ENCODE results near the gene MAPK8IP2. TPM values are rescaled to one million over a fixed set of nuclear protein-coding genes. Genes with fewer than 3 reads are reported as not detected.

Gene MAPK8IP2
- total RNA-seq, 1 donor from 2014 or later: not detected

DNA sequence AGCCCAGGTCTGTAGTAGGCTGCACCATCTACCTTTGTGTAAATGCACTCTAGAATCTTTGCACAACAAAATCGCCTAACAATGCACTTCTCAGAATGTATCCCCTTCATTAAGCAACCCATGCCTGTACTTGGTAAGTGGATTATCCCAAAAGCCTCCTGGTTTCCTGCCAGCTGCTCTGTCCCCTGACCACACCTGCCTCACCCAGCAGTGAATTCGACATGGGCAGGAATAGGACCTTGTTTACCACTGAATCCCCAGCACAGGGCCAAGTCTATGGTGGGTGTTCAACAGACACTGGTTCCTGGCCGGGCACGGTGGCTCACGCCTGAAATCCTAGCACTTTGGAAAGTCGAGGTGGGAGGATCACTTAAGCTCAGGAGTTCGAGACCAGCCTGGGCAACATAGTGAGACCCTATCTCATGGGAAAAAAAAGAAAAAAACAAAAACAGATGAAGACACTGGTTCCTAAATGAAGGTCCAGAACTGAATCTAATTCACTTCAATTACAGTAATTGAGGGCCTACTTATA, 32.8 kb upstream of the MAPK8IP2 start:
- intact Hi-C loops (cut with DNase I): no loop called here
- no peak for DNase-seq (ENCODE audit: low spot score in 2 of 2)
- no peaks in the 10 kb centered on the region for H3K36me3 ChIP-seq

DNA sequence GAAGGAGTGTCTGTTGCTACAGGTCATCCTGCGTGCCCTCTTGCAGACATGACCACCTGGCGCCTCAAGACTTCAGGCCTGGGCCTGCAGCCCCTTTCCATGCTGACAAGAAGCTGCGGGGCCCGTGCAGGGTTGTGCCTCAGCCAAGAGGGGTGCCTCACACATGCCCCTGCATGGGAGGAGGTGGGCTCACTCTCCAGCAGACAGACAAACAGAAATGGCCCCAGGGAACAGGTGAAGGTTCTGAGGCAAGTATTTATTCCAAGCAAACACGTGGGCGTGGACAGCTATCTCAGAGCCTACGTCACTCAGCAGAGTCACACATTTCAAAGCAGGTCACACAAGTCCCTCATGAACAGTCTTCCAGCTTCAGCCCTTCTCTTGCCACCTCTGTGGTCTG, 32.0 kb upstream of the MAPK8IP2 start:
- Histone ChIP-seq H3K27ac (no peak overlapping the region), H3K36me3 (no peaks in the 10 kb centered on the region), H3K4me3 (no peak overlapping the region), H3K27me3 (no peaks in the 10 kb centered on the region), H3K9me3 (no peaks in the 10 kb centered on the region), H3K4me1 (peaks cover 0 to 2% of the 10 kb centered on the region in 2 donors)
- DNase-seq (ENCODE audit: low spot score in 2 of 2): no peak
- intact Hi-C loops (cut with DNase I): no loop called here
- TF ChIP-seq, protein P1, sequence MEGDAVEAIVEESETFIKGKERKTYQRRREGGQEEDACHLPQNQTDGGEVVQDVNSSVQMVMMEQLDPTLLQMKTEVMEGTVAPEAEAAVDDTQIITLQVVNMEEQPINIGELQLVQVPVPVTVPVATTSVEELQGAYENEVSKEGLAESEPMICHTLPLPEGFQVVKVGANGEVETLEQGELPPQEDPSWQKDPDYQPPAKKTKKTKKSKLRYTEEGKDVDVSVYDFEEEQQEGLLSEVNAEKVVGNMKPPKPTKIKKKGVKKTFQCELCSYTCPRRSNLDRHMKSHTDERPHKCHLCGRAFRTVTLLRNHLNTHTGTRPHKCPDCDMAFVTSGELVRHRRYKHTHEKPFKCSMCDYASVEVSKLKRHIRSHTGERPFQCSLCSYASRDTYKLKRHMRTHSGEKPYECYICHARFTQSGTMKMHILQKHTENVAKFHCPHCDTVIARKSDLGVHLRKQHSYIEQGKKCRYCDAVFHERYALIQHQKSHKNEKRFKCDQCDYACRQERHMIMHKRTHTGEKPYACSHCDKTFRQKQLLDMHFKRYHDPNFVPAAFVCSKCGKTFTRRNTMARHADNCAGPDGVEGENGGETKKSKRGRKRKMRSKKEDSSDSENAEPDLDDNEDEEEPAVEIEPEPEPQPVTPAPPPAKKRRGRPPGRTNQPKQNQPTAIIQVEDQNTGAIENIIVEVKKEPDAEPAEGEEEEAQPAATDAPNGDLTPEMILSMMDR (IDR thresholded peaks at IDR 0.05): no peak

More for the DNA sequence above, 32.8 kb upstream of the MAPK8IP2 start:
- TF ChIP-seq, protein P1 (IDR thresholded peaks at IDR 0.05): no peak
- no peak overlapping the region for H3K4me3 ChIP-seq
- no peak overlapping the region for H3K27ac ChIP-seq
- H3K9me3 ChIP-seq: no peaks in the 10 kb centered on the region
- H3K27me3 ChIP-seq: no peaks in the 10 kb centered on the region
- peaks cover 0 to 8% of the 10 kb centered on the region in 2 donors for H3K4me1 ChIP-seq

DNA sequence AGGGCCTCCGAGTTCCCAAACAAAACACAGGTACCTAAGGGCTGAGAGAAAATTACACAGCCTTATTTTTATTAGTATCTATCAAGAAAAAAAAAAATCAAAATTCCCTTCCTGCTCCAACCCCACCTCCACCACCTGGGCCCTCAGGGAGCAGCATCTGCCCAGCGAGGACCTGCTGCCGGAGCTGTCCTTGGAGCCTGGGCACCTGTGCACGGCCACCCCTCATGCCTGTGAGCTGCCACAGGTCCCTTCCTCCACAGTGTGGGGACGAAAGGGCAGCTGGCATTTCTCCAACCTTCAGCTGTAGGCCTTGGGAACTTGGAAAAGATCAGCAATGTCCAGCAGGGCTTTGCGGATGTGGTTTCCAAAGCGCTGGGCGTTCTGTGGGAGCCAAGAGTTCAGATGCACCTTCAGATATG, 31.5 kb upstream of the MAPK8IP2 start:
- H3K36me3 ChIP-seq: no peaks in the 10 kb centered on the region
- H3K4me1 ChIP-seq: no peaks in the 10 kb centered on the region
- H3K4me3 ChIP-seq: no peak overlapping the region
- no peaks in the 10 kb centered on the region for H3K27me3 ChIP-seq
- intact Hi-C loops (cut with DNase I): no loop called here
- TF ChIP-seq, protein P1 (IDR thresholded peaks at IDR 0.05): no peak
- DNase-seq (ENCODE audit: low spot score in 2 of 2): no peak
- H3K27ac ChIP-seq: no peak overlapping the region
- no peaks in the 10 kb centered on the region for H3K9me3 ChIP-seq

DNA sequence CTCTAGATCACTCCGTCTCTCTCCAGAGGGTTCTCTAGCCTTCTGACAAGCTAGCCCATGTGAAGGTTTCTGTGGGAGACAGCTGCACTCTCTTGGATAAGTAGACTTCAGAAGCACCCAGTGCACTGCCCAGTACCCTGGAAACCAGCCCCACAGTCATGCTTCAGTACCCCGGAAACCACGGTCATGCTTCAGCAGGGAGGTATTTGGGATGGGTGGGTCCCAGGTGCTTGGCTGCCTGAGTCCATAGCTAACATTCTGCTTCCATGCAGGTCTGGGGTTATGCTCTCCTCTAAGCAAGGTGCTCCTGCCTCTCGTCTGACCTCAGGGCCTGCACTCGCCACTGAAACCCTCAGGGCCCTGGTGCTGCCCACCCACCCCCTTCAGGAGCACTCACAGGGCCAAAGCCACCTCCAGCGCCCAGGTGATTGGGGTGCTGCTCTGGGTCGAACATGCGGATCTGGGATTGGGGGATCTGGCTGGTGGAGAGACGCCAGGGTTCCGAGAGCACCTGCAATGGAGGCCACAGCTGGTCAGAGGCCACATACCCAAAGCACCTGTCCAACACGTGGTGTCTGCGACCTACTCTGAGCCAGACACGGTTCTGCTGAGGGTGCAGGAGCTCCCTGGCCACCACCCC, 30.6 kb upstream of the MAPK8IP2 start:
- Histone ChIP-seq H3K27me3 (no peaks in the 10 kb centered on the region), H3K9me3 (no peaks in the 10 kb centered on the region), H3K4me1 (no peaks in the 10 kb centered on the region), H3K4me3 (no peak overlapping the region), H3K36me3 (no peaks in the 10 kb centered on the region), H3K27ac (no peak overlapping the region)
- TF ChIP-seq, protein P1 (IDR thresholded peaks at IDR 0.05): no peak
- DNase-seq (ENCODE audit: low spot score in 2 of 2): no peak
- intact Hi-C loops (cut with DNase I): no loop called here

DNA sequence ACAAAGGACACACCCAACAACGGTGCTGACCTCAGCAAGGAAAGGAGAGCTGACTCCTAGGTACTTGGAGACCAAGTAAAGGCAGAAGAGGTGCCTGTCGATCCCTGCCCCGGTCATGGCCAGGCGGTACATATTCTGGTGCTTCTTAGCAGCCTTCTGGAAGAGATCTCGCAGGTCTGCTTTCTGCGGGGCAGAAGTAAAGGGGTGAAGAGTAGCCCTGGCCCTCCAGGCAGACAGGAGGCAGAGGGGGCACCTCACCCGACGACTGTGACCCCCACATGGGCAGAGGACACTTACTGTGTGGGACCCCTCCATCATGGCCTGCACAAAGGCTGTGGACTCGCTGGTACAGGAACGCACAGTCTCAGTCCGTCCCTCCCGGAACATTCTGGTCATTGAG, 29.7 kb upstream of the MAPK8IP2 start:
- Histone ChIP-seq H3K36me3 (no peaks in the 10 kb centered on the region), H3K4me1 (no peaks in the 10 kb centered on the region), H3K4me3 (no peak overlapping the region), H3K9me3 (no peaks in the 10 kb centered on the region), H3K27me3 (no peaks in the 10 kb centered on the region), H3K27ac (no peak overlapping the region)
- intact Hi-C loops (cut with DNase I): no loop called here
- TF ChIP-seq, protein P1 (IDR thresholded peaks at IDR 0.05): no peak
- no peak for DNase-seq (ENCODE audit: low spot score in 2 of 2)

Measured in ascending aorta (tissue), 2 donors.